ENCODE measurements around the gene RELA. TPM values are rescaled to one million over a fixed set of nuclear protein-coding genes. Genes with fewer than 3 reads are reported as not detected.
"Not testable (repeated sequence)": the region's sequence is repeated elsewhere in the genome, so short reads cannot be mapped to it uniquely, and the experiment has no call there.

RELA gene
- total RNA-seq, 1 donor from 2014 or later, result 40.1 TPM

GRCh38 chr11:65651589-65652510 is 10.9 kb downstream of the RELA start:
- intact Hi-C loops (cut with micrococcal nuclease), result no loop called here
- ATAC-seq (peak; percentile 34), DNase-seq (no peak)

GRCh38 chr11:65651339-65651588 is 11.5 kb downstream of the RELA start:
- no peak for ATAC-seq
- DNase-seq, result no peak
- intact Hi-C loops (cut with micrococcal nuclease), result no loop called here

- intact Hi-C loops (cut with micrococcal nuclease), result no loop called here
- ATAC-seq (no peak), DNase-seq (no peak)
Measured at GRCh38 chr11:65650547-65651338, 12.0 kb downstream of the RELA start.

- DNase-seq (no peak), ATAC-seq (no peak)
- intact Hi-C loops (cut with micrococcal nuclease), result no loop called here
Measured at GRCh38 chr11:65649656-65650546, 12.8 kb downstream of the RELA start.

GRCh38 chr11:65648997-65649493 is 13.7 kb downstream of the RELA start:
- intact Hi-C loops (cut with micrococcal nuclease), result no loop called here
- no peak for ATAC-seq
- DNase-seq, result peak; percentile 45

GRCh38 chr11:65646958-65647701 is 15.6 kb downstream of the RELA start:
- ATAC-seq, result peak; percentile 11
- DNase-seq, result no peak
- intact Hi-C loops (cut with micrococcal nuclease), result no loop called here

- no peak for ATAC-seq
Measured at GRCh38 chr11:65646288-65646957, 16.3 kb downstream of the RELA start.

GRCh38 chr11:65645710-65646109 is 17.0 kb downstream of the RELA start:
- ATAC-seq (no peak), DNase-seq (no peak)
- intact Hi-C loops (cut with micrococcal nuclease), result no loop called here

More at GRCh38 chr11:65646288-65646957, 16.3 kb downstream of the RELA start:
- intact Hi-C loops (cut with micrococcal nuclease), result no loop called here
- DNase-seq, result no peak

GRCh38 chr11:65644837-65645236 is 17.9 kb downstream of the RELA start:
- intact Hi-C loops (cut with micrococcal nuclease), result no loop called here
- ATAC-seq, result no peak

GRCh38 chr11:65643971-65644370 is 18.7 kb downstream of the RELA start:
- DNase-seq, result no peak
- intact Hi-C loops (cut with micrococcal nuclease), result no loop called here
- no peak for ATAC-seq

More at GRCh38 chr11:65644837-65645236, 17.9 kb downstream of the RELA start:
- no peak for DNase-seq

- DNase-seq (peak; percentile 55), ATAC-seq (no peak)
- intact Hi-C loops (cut with micrococcal nuclease), result no loop called here
Measured at GRCh38 chr11:65642014-65642671, 20.6 kb downstream of the RELA start.

GRCh38 chr11:65641297-65642013 is 21.3 kb downstream of the RELA start:
- intact Hi-C loops (cut with micrococcal nuclease), result no loop called here
- DNase-seq (no peak), ATAC-seq (no peak)

- intact Hi-C loops (cut with micrococcal nuclease), result no loop called here
- DNase-seq (peak; percentile 68), ATAC-seq (peak; percentile 4)
Measured at GRCh38 chr11:65640483-65641296, 22.0 kb downstream of the RELA start.

- intact Hi-C loops (cut with micrococcal nuclease), result no loop called here
- peak; percentile 58 for DNase-seq
- peak; percentile 2 for ATAC-seq
Measured at GRCh38 chr11:65639623-65640482, 22.9 kb downstream of the RELA start.

GRCh38 chr11:65639228-65639597 is 23.5 kb downstream of the RELA start:
- ATAC-seq; DNase-seq; intact Hi-C loops (cut with micrococcal nuclease): not testable (repeated sequence)

All from left ventricle myocardium superior (tissue), 1 donor.